Parathyroid adenoma (tissue), 2 donors: ENCODE measurements around the gene WDR77.

Experiments
- H2AFZ ChIP-seq: fragments of 300-600 bp; sonication (generic); one replicate; pipeline ENCODE4 v1.7.0; 2017; ENCODE audit warnings: antibody characterized with exemption, mild to moderate bottlenecking
- H3K27ac ChIP-seq: fragments of 300-600 bp; sonication (generic); one replicate; pipeline ENCODE4 v1.7.0; 2017
- H3K27me3 ChIP-seq: fragments of 300-600 bp; sonication (generic); one replicate; pipeline ENCODE4 v1.7.0; 2017; ENCODE audit warnings: low read length; ENCODE audit not compliant: control insufficient read depth, insufficient read depth
- H3K36me3 ChIP-seq: fragments of 300-600 bp; sonication (generic); one replicate; pipeline ENCODE4 v1.7.0; 2017; ENCODE audit warnings: low read length; ENCODE audit not compliant: control insufficient read depth, insufficient read depth
- H3K4me1 ChIP-seq: fragments of 300-600 bp; sonication (generic); one replicate; pipeline ENCODE4 v1.7.0; 2017; ENCODE audit warnings: control low read depth
- H3K4me2 ChIP-seq: fragments of 300-600 bp; sonication (generic); one replicate; pipeline ENCODE4 v1.7.0; 2017; ENCODE audit warnings: low read length
- H3K4me3 ChIP-seq: fragments of 300-600 bp; sonication (generic); one replicate; pipeline ENCODE4 v1.7.0; 2017; ENCODE audit warnings: low read depth, low read length
- H3K79me2 ChIP-seq: fragments of 300-600 bp; sonication (generic); one replicate; pipeline ENCODE4 v1.7.0; 2017; ENCODE audit warnings: control low read depth
- H3K9ac ChIP-seq: fragments of 300-600 bp; sonication (generic); one replicate; pipeline ENCODE4 v1.7.0; 2017; ENCODE audit warnings: mild to moderate bottlenecking
- H3K9me3 ChIP-seq: fragments of 300-600 bp; sonication (generic); one replicate; pipeline ENCODE4 v1.7.0; 2017; ENCODE audit warnings: low read length; ENCODE audit not compliant: control insufficient read depth
- TF ChIP-seq, protein P1 (sequence below): fragments of 300-600 bp; sonication (generic); IDR thresholded peaks from one replicate; pipeline ENCODE4 v1.7.0; 2017; ENCODE audit warnings: antibody characterized with exemption, mild to moderate bottlenecking
- donor health status: primary hyperparathyroidism.

Gene WDR77

GRCh38 chr1:111453706-111454105 is 4.7 kb upstream of the WDR77 start:
- TF ChIP-seq, protein P1, sequence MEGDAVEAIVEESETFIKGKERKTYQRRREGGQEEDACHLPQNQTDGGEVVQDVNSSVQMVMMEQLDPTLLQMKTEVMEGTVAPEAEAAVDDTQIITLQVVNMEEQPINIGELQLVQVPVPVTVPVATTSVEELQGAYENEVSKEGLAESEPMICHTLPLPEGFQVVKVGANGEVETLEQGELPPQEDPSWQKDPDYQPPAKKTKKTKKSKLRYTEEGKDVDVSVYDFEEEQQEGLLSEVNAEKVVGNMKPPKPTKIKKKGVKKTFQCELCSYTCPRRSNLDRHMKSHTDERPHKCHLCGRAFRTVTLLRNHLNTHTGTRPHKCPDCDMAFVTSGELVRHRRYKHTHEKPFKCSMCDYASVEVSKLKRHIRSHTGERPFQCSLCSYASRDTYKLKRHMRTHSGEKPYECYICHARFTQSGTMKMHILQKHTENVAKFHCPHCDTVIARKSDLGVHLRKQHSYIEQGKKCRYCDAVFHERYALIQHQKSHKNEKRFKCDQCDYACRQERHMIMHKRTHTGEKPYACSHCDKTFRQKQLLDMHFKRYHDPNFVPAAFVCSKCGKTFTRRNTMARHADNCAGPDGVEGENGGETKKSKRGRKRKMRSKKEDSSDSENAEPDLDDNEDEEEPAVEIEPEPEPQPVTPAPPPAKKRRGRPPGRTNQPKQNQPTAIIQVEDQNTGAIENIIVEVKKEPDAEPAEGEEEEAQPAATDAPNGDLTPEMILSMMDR: no peak
- Histone ChIP-seq H3K36me3 (no peaks in the 10 kb centered on the region), H3K4me1 (peaks cover 8% of the 10 kb centered on the region), H3K27me3 (no peaks in the 10 kb centered on the region), H3K4me3 (no peak overlapping the region), H3K9ac (no peak overlapping the region), H3K27ac (no peak overlapping the region), H3K79me2 (peaks cover 6% of the 10 kb centered on the region), H2AFZ (no peak overlapping the region), H3K4me2 (no peak overlapping the region), H3K9me3 (no peaks in the 10 kb centered on the region)

- Histone ChIP-seq H3K4me2 (no peak overlapping the region), H2AFZ (no peak overlapping the region), H3K27me3 (no peaks in the 10 kb centered on the region), H3K4me1 (peaks cover 8% of the 10 kb centered on the region), H3K79me2 (peaks cover 6% of the 10 kb centered on the region), H3K9me3 (no peaks in the 10 kb centered on the region), H3K36me3 (no peaks in the 10 kb centered on the region), H3K9ac (no peak overlapping the region), H3K27ac (no peak overlapping the region), H3K4me3 (no peak overlapping the region)
- TF ChIP-seq, protein P1: no peak
Observed at GRCh38 chr1:111452581-111452980, 3.5 kb upstream of the WDR77 start.

DNA sequence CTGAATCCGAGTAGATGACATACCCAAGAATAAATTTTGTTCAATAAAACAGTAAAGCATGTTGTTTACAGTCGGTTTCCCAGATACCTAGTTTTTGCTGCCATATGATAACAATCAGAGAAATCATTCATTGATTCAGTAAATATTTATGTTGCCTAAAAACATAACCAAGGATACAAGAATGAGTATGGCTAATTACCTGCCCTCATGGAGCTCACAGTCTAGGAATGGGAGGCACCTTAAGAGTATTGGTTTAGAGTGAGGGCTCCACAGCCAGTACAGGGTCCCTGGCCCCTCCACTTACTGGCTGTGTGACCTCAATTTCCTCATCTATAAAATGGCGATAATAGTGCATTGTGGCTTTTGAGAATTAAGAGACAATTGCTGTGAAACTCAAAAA is 1.1 kb upstream of the WDR77 start:
- H3K36me3 ChIP-seq: no peaks in the 10 kb centered on the region
- peaks cover 8% of the 10 kb centered on the region for H3K4me1 ChIP-seq
- H3K79me2 ChIP-seq: peaks cover 6% of the 10 kb centered on the region
- H2AFZ ChIP-seq: no peak overlapping the region
- H3K9me3 ChIP-seq: no peaks in the 10 kb centered on the region
- no peaks in the 10 kb centered on the region for H3K27me3 ChIP-seq
- TF ChIP-seq, protein P1: no peak
- H3K4me3 ChIP-seq: peak overlapping the region; percentile 100
- no peak overlapping the region for H3K9ac ChIP-seq
- H3K27ac ChIP-seq: no peak overlapping the region
- peak overlapping the region; percentile 80 for H3K4me2 ChIP-seq

GRCh38 chr1:111449703-111450017 is 604 bp upstream of the WDR77 start:
- Histone ChIP-seq H3K27ac (peak overlapping the region; percentile 76), H3K27me3 (no peaks in the 10 kb centered on the region)

GRCh38 chr1:111448482-111448917 is 556 bp downstream of the WDR77 start:
- TF ChIP-seq, protein P1: no peak
- peak overlapping the region; percentile 28 for H3K9ac ChIP-seq
- H3K27ac ChIP-seq: no peak overlapping the region

More at GRCh38 chr1:111449703-111450017, 604 bp upstream of the WDR77 start:
- Histone ChIP-seq H3K36me3 (no peaks in the 10 kb centered on the region), H3K4me1 (peaks cover 8% of the 10 kb centered on the region), H3K4me2 (peak overlapping the region; percentile 80), H2AFZ (peak overlapping the region; percentile 76), H3K79me2 (peaks cover 6% of the 10 kb centered on the region), H3K4me3 (peak overlapping the region; percentile 100), H3K9me3 (no peaks in the 10 kb centered on the region), H3K9ac (peak overlapping the region; percentile 65)
- TF ChIP-seq, protein P1: no peak

More at GRCh38 chr1:111448482-111448917, 556 bp downstream of the WDR77 start:
- peak overlapping the region; percentile 76 for H2AFZ ChIP-seq
- H3K27me3 ChIP-seq: no peaks in the 10 kb centered on the region
- peaks cover 8% of the 10 kb centered on the region for H3K4me1 ChIP-seq
- peaks cover 6% of the 10 kb centered on the region for H3K79me2 ChIP-seq
- peak overlapping the region; percentile 57 for H3K4me2 ChIP-seq
- H3K36me3 ChIP-seq: no peaks in the 10 kb centered on the region
- no peaks in the 10 kb centered on the region for H3K9me3 ChIP-seq
- peak overlapping the region; percentile 100 for H3K4me3 ChIP-seq
